ENCODE data around the gene AQP12A.
"Not testable (repeated sequence)": the region's sequence is repeated elsewhere in the genome, so short reads cannot be mapped to it uniquely, and the experiment has no call there.

Gene AQP12A

GRCh38 chr2:240659883-240660282 is 31.8 kb upstream of the AQP12A start:
- not testable (repeated sequence) for DNase-seq (ENCODE audit: low read depth in 1 of 2, low spot score in 1 of 2)

- DNase-seq (ENCODE audit: low read depth in 1 of 2, low spot score in 1 of 2) = no peak
Measured at GRCh38 chr2:240662681-240663080, 29.0 kb upstream of the AQP12A start.

- DNase-seq (ENCODE audit: low read depth in 1 of 2, low spot score in 1 of 2) = no peak
Measured at GRCh38 chr2:240663546-240664190, 28.0 kb upstream of the AQP12A start.

GRCh38 chr2:240664622-240665021 is 27.0 kb upstream of the AQP12A start:
- DNase-seq (ENCODE audit: low read depth in 1 of 2, low spot score in 1 of 2) = no peak

- no peak for DNase-seq (ENCODE audit: low read depth in 1 of 2, low spot score in 1 of 2)
Measured at GRCh38 chr2:240670402-240670801, 21.3 kb upstream of the AQP12A start.

- DNase-seq (ENCODE audit: low read depth in 1 of 2, low spot score in 1 of 2) = no peak
Measured at GRCh38 chr2:240670950-240671349, 20.7 kb upstream of the AQP12A start.

- no peak for DNase-seq (ENCODE audit: low read depth in 1 of 2, low spot score in 1 of 2)
Measured at GRCh38 chr2:240672076-240672700, 19.5 kb upstream of the AQP12A start.

GRCh38 chr2:240672701-240673190 is 18.9 kb upstream of the AQP12A start:
- DNase-seq (ENCODE audit: low read depth in 1 of 2, low spot score in 1 of 2) = no peak

GRCh38 chr2:240674461-240675184 is 17.0 kb upstream of the AQP12A start:
- DNase-seq (ENCODE audit: low read depth in 1 of 2, low spot score in 1 of 2) = not testable (repeated sequence)

GRCh38 chr2:240675345-240675744 is 16.3 kb upstream of the AQP12A start:
- DNase-seq (ENCODE audit: low read depth in 1 of 2, low spot score in 1 of 2) = not testable (repeated sequence)

- DNase-seq (ENCODE audit: low read depth in 1 of 2, low spot score in 1 of 2) = not testable (repeated sequence)
Measured at GRCh38 chr2:240678043-240678442, 13.6 kb upstream of the AQP12A start.

GRCh38 chr2:240678909-240679308 is 12.8 kb upstream of the AQP12A start:
- DNase-seq (ENCODE audit: low read depth in 1 of 2, low spot score in 1 of 2) = not testable (repeated sequence)

- not testable (repeated sequence) for DNase-seq (ENCODE audit: low read depth in 1 of 2, low spot score in 1 of 2)
Measured at GRCh38 chr2:240680185-240680584, 11.5 kb upstream of the AQP12A start.

- DNase-seq (ENCODE audit: low read depth in 1 of 2, low spot score in 1 of 2) = not testable (repeated sequence)
Measured at GRCh38 chr2:240682431-240683224, 9.0 kb upstream of the AQP12A start, which contains the start of gene AQP12B. Gene AQP12B (minus strand): TSS chr2:240682885. CDS start chr2:240682837, 48 bp downstream.

- not testable (repeated sequence) for DNase-seq (ENCODE audit: low read depth in 1 of 2, low spot score in 1 of 2)
Measured at GRCh38 chr2:240683329-240683979, 8.2 kb upstream of the AQP12A start.

GRCh38 chr2:240683980-240684728 is 7.5 kb upstream of the AQP12A start:
- DNase-seq (ENCODE audit: low read depth in 1 of 2, low spot score in 1 of 2) = not testable (repeated sequence)

- DNase-seq (ENCODE audit: low read depth in 1 of 2, low spot score in 1 of 2) = no peak
Measured at GRCh38 chr2:240685771-240686371, 5.8 kb upstream of the AQP12A start.

- DNase-seq (ENCODE audit: low read depth in 1 of 2, low spot score in 1 of 2) = no peak
Measured at GRCh38 chr2:240686460-240686859, 5.2 kb upstream of the AQP12A start.

GRCh38 chr2:240687045-240687740 is 4.5 kb upstream of the AQP12A start:
- DNase-seq (ENCODE audit: low read depth in 1 of 2, low spot score in 1 of 2) = no peak

Data from activated T-helper 1 cell treated with anti-CD3 and anti-CD28 coated beads, Interleukin-2, amount 50 U/mL, for 16 hours (primary cell).